H1 (cell line): ENCODE measurements around the gene FITM1. TPM values are rescaled to one million over a fixed set of nuclear protein-coding genes. Genes with fewer than 3 reads are reported as not detected.

ENCODE experiments used
- CTCF ChIA-PET: fragments of 300-600 bp; sonication (Branson Sonifier 250); formaldehyde crosslinking; loops from one replicate; lab custom pipeline; 2021; ENCODE audit not compliant: partially characterized antibody; lab: Charles Lee
- POLR2A ChIA-PET: fragments of 300-600 bp; sonication (Branson Sonifier 250); formaldehyde crosslinking; loops from one replicate; lab custom pipeline; 2021; ENCODE audit warnings: inconsistent platforms; ENCODE audit not compliant: partially characterized antibody; lab: Charles Lee
- DNase-seq, 2 experiments: peaks; one replicate each; pipeline versions ENCODE4 v3.0.0 to v3.0.0-alpha.2; 2010 to 2022; ENCODE audit warnings: low spot score in 2 of 2, low read depth in 1 of 2, mixed read lengths in 1 of 2
- FAIRE-seq: peaks from 2 replicates; lab custom pipeline; 2011; peaks lifted over from hg19 to GRCh38; lab: Jason Lieb, UNC
- H2AFZ ChIP-seq: 2 replicates; pipeline ENCODE4 v1.8.1; 2012; ENCODE audit warnings: low read length, inconsistent platforms
- H2AK5ac ChIP-seq: 2 replicates; pipeline ENCODE4 v1.6.1; 2013; ENCODE audit warnings: low read depth, low read length
- H2BK120ac ChIP-seq: replicated peaks from 2 replicates; pipeline ENCODE3; 2013; ENCODE audit warnings: low read depth, low read length, inconsistent platforms
- H2BK12ac ChIP-seq: 2 replicates; pipeline ENCODE4 v1.6.1; 2013; ENCODE audit warnings: low read depth, low read length
- H2BK15ac ChIP-seq: 2 replicates; pipeline ENCODE4 v1.6.1; 2013; ENCODE audit warnings: low read length
- H2BK20ac ChIP-seq: 2 replicates; pipeline ENCODE4 v1.6.1; 2013; ENCODE audit warnings: low read length
- H2BK5ac ChIP-seq: 2 replicates; pipeline ENCODE4 v1.6.1; 2013; ENCODE audit warnings: low read depth, low read length
- H3K14ac ChIP-seq: 2 replicates; pipeline ENCODE4 v1.6.1; 2013; ENCODE audit warnings: inconsistent platforms; ENCODE audit not compliant: insufficient read length
- H3K18ac ChIP-seq: 2 replicates; pipeline ENCODE4 v1.6.1; 2013; ENCODE audit warnings: low read length; ENCODE audit errors: extremely low read depth
- H3K23ac ChIP-seq: 2 replicates; pipeline ENCODE4 v1.6.1; 2013; ENCODE audit warnings: inconsistent platforms; ENCODE audit not compliant: insufficient read length
- H3K23me2 ChIP-seq: 2 replicates; pipeline ENCODE4 v1.6.1; 2013; ENCODE audit warnings: low read depth, low read length
- H3K27ac ChIP-seq: 2 replicates; pipeline ENCODE4 v1.6.1; 2011; ENCODE audit warnings: low read depth, low read length, inconsistent platforms
- H3K27me3 ChIP-seq, 4 experiments: replicated peaks in 1 of 4; 1 replicate in 1 of 4; 2 replicates in 3 of 4; pipeline versions ENCODE4 v1.6.1 to v1.8.1; 2011 to 2013; ENCODE audit warnings: low read length in 3 of 4, mild to moderate bottlenecking in 3 of 4, inconsistent platforms in 2 of 4, mixed read lengths in 2 of 4, moderate library complexity in 1 of 4; ENCODE audit not compliant: control insufficient read depth in 3 of 4, insufficient read depth in 3 of 4; ENCODE audit errors: extremely low read depth in 1 of 4
- H3K36me3 ChIP-seq, 4 experiments: 2 replicates each; pipeline versions ENCODE4 v1.6.1 to v1.8.1; 2011 to 2013; ENCODE audit warnings: mild to moderate bottlenecking in 4 of 4, low read length in 3 of 4, moderate library complexity in 2 of 4, control low read depth in 1 of 4, inconsistent platforms in 1 of 4; ENCODE audit not compliant: insufficient read depth in 4 of 4, control insufficient read depth in 2 of 4
- H3K4ac ChIP-seq: replicated peaks from 2 replicates; pipeline ENCODE3; 2013; ENCODE audit warnings: low read length, low read depth, mixed read lengths, inconsistent platforms; ENCODE audit not compliant: insufficient read length
- H3K4me1 ChIP-seq, 4 experiments: replicated peaks in 1 of 4; 1 replicate in 1 of 4; 2 replicates in 3 of 4; pipeline versions ENCODE4 v1.6.1 to v1.8.1; 2011 to 2013; ENCODE audit warnings: low read length in 3 of 4, inconsistent platforms in 2 of 4, mixed read lengths in 1 of 4; ENCODE audit not compliant: insufficient read depth in 4 of 4, control insufficient read depth in 3 of 4
- H3K4me2 ChIP-seq, 2 experiments: 2 replicates each; pipeline versions ENCODE4 v1.6.1 to v1.8.1; 2011 to 2013; ENCODE audit warnings: low read depth in 2 of 2, low read length in 2 of 2, control low read depth in 1 of 2, inconsistent platforms in 1 of 2, mild to moderate bottlenecking in 1 of 2; ENCODE audit not compliant: insufficient read depth in 1 of 2
- H3K4me3 ChIP-seq, 4 experiments: fragments of 200-600, 300-600 bp in 1 of 4; sonication (generic), shearing (Covaris generic), sonication (Bioruptor Twin) in 1 of 4; 2 replicates each; pipeline versions ENCODE4 v1.5.1 to v1.8.1; 2011 to 2016; ENCODE audit warnings: low read length in 4 of 4, low read depth in 3 of 4, control low read depth in 2 of 4, inconsistent platforms in 2 of 4, mild to moderate bottlenecking in 2 of 4, mixed read lengths in 1 of 4, moderate library complexity in 1 of 4; ENCODE audit not compliant: insufficient read depth in 2 of 4; ENCODE audit errors: extremely low read depth in 1 of 4
- H3K56ac ChIP-seq: replicated peaks from 2 replicates; pipeline ENCODE3; 2013; ENCODE audit warnings: low read depth, mild to moderate bottlenecking, mixed read lengths, low read length, inconsistent platforms; ENCODE audit not compliant: insufficient read length
- H3K79me1 ChIP-seq: 2 replicates; pipeline ENCODE4 v1.6.1; 2013; ENCODE audit warnings: low read depth, low read length, control low read depth
- H3K79me2 ChIP-seq, 2 experiments: 2 replicates each; pipeline versions ENCODE4 v1.6.1 to v1.8.1; 2012 to 2013; ENCODE audit warnings: low read length in 2 of 2, mild to moderate bottlenecking in 2 of 2, inconsistent platforms in 1 of 2; ENCODE audit not compliant: insufficient read depth in 2 of 2, control insufficient read depth in 1 of 2
- H3K9ac ChIP-seq, 4 experiments: replicated peaks in 1 of 4; 1 replicate in 1 of 4; 2 replicates in 3 of 4; pipeline versions ENCODE4 v1.6.1 to v1.8.1; 2011 to 2013; ENCODE audit warnings: low read depth in 3 of 4, low read length in 3 of 4, control low read depth in 2 of 4, mild to moderate bottlenecking in 2 of 4, moderate library complexity in 2 of 4, inconsistent platforms in 1 of 4; ENCODE audit errors: extremely low read depth in 1 of 4
- H3K9me3 ChIP-seq, 2 experiments: 2 replicates each; pipeline versions ENCODE4 v1.6.1 to v1.8.1; 2012 to 2013; ENCODE audit warnings: mild to moderate bottlenecking in 2 of 2, moderate library complexity in 2 of 2, control low read depth in 1 of 2, inconsistent platforms in 1 of 2, low read depth in 1 of 2, low read length in 1 of 2, mixed read lengths in 1 of 2; ENCODE audit not compliant: insufficient read depth in 2 of 2
- H4K20me1 ChIP-seq, 2 experiments: replicated peaks in 1 of 2; 2 replicates each; pipeline versions ENCODE3 to v1.8.1; 2011 to 2013; ENCODE audit warnings: inconsistent platforms in 2 of 2, low read length in 2 of 2, mild to moderate bottlenecking in 1 of 2; ENCODE audit not compliant: insufficient read depth in 2 of 2, control insufficient read depth in 1 of 2
- H4K5ac ChIP-seq: 2 replicates; pipeline ENCODE4 v1.6.1; 2013; ENCODE audit warnings: low read length, low read depth, mixed read lengths, inconsistent platforms; ENCODE audit not compliant: insufficient read length
- H4K8ac ChIP-seq: 2 replicates; pipeline ENCODE4 v1.8.0; 2013; ENCODE audit warnings: mild to moderate bottlenecking, moderate library complexity, low read length, inconsistent platforms; ENCODE audit not compliant: insufficient read depth; ENCODE audit errors: extremely low read depth
- H4K91ac ChIP-seq: replicated peaks from 2 replicates; pipeline ENCODE3; 2013; ENCODE audit warnings: low read length, mixed read lengths, inconsistent platforms; ENCODE audit not compliant: insufficient read length
- SIRT6 ChIP-seq: IDR thresholded peaks from one replicate; pipeline ENCODE4 v1.7.1; 2012; ENCODE audit warnings: low read length, inconsistent platforms
- SRF ChIP-seq: IDR thresholded peaks from 2 replicates; pipeline ENCODE4 v1.6.1; 2011; ENCODE audit warnings: mild to moderate bottlenecking, low read depth, low read length, moderate library complexity
- TAF1 ChIP-seq: IDR thresholded peaks from 2 replicates; pipeline ENCODE4 v1.6.1; 2011; ENCODE audit warnings: mild to moderate bottlenecking, low read depth, low read length
- WGBS, 2 experiments: shearing (Covaris generic) in 1 of 2; methylation state at CpG; one replicate each; pipeline versions ENCODE4 v1.1.6 to v1.1.7; 2013 to 2015; ENCODE audit warnings: low lambda C conversion rate in 2 of 2, mixed read lengths in 2 of 2, inconsistent platforms in 1 of 2, low coverage in 1 of 2, missing lambda C conversion rate in 1 of 2; ENCODE audit not compliant: insufficient replicate concordance in 2 of 2, insufficient coverage in 1 of 2, insufficient read length in 1 of 2; ENCODE audit errors: extremely low coverage in 1 of 2, missing lambda C conversion rate in 1 of 2; 5-methylcytosine and 5-hydroxymethylcytosine counted together
- polyA plus RNA-seq, 7 experiments: library from polyadenylated mRNA; depleted of rRNA in 3 of 7; stranded (reverse) in 5 of 7; unstranded in 2 of 7; fragments of >200 nt in 5 of 7; fragments of 200-250 nt in 2 of 7; gene quantifications; 1 replicate in 5 of 7; 2 replicates in 1 of 7; 4 replicates in 1 of 7; pipeline versions ENCODE4 v1.2.1 to v1.2.3, GENCODE V29; 2011 to 2013; ENCODE audit warnings: missing spikeins in 2 of 7, mixed read lengths in 2 of 7
- total RNA-seq: library from RNA; stranded (reverse); fragmentation: NEBNext Ultra II Directional; extraction: Animal tissue kit (Norgen Biotek cat#: 25700); gene quantifications from 2 replicates; pipeline ENCODE4 v1.2.1, GENCODE V29; 2021

Gene FITM1
- total and polyA plus RNA-seq, 2 of the 8 experiments (the other 6 are each of a cell fraction or from before 2014, with no cell fraction given): 0.53 to 0.76 TPM

GRCh38 chr14:24155100-24155499 is 24.6 kb downstream of the FITM1 start:
- H4K5ac ChIP-seq: no peak overlapping the region
- WGBS, 2 experiments: 95% methylated on average over 10 of the region's 10 CpGs; no CpG with 5 or more reads in 1 of the 2 experiments
- H3K4me3 ChIP-seq: no peak overlapping the region
- H3K36me3 ChIP-seq: peaks cover 33 to 64% (median 57%) of the 10 kb centered on the region in 4 experiments
- H3K9ac ChIP-seq: no peak overlapping the region
- no peak for DNase-seq
- H3K27ac ChIP-seq: no peak overlapping the region
- H2AK5ac ChIP-seq: no peak overlapping the region
- no peak overlapping the region for H3K56ac ChIP-seq
- H3K4me1 ChIP-seq: no peaks in the 10 kb centered on the region
- H3K23ac ChIP-seq: no peak overlapping the region
- no peak overlapping the region for H3K4me2 ChIP-seq
- H3K79me2 ChIP-seq: no peaks in the 10 kb centered on the region
- H3K14ac ChIP-seq: no peak overlapping the region
- H3K79me1 ChIP-seq: peaks cover 6% of the 10 kb centered on the region; the same call in 1 of the 2 replicates
- H2BK20ac ChIP-seq: no peak overlapping the region
- H3K23me2 ChIP-seq: no peaks in the 10 kb centered on the region
- H2BK15ac ChIP-seq: no peak overlapping the region
- H3K9me3 ChIP-seq: no peaks in the 10 kb centered on the region
- H4K8ac ChIP-seq: no peak overlapping the region
- H4K91ac ChIP-seq: no peak overlapping the region
- FAIRE-seq: no peak
- no peak overlapping the region for H2AFZ ChIP-seq
- TF ChIP-seq SRF (no peak), TAF1 (no peak), SIRT6 (no peak)
- POLR2A ChIA-PET: interaction anchor here (1.1 to 2.9 kb wide), 10 partner anchors 9 to 40 kb away, joined by 3 to 9 read pairs (median 4); partner anchors contain the start of genes PSME1, PSME2 and TM9SF1
- H2BK120ac ChIP-seq: no peak overlapping the region
- no peak overlapping the region for H2BK5ac ChIP-seq
- H3K4ac ChIP-seq: no peak overlapping the region
- CTCF ChIA-PET: interaction anchor here (0.9 to 1.5 kb wide), 5 partner anchors 9 to 97 kb away, joined by 3 to 6 read pairs (median 3); no protein-coding TSS in a partner anchor
- H2BK12ac ChIP-seq: no peak overlapping the region
- peaks cover 2 to 18% of the 10 kb centered on the region in 2 experiments for H4K20me1 ChIP-seq
- H3K18ac ChIP-seq: no peak overlapping the region
- no peaks in the 10 kb centered on the region; a peak in 1 of 7 replicates for H3K27me3 ChIP-seq
